Measurements from ENCODE around the gene MS4A7. TPM values are rescaled to one million over a fixed set of nuclear protein-coding genes. Genes with fewer than 3 reads are reported as not detected.

Gene MS4A7
- total and polyA plus RNA-seq, 10 donors, result 41.8 to 652 (median 252) TPM

- no peaks in the 10 kb centered on the region for H3K27me3 ChIP-seq (replicated peaks in 1 of 7)
- no peak for DNase-seq
- H3K27ac ChIP-seq, result peak overlapping the region in 3 of 8 donors; percentile 36 to 68 (median 63)
- peaks cover 0 to 7% (median 0%) of the 10 kb centered on the region in 8 donors for H3K9me3 ChIP-seq
- intact Hi-C loops (cut with DNase I; ENCODE audit: low total_unique reads), result no loop called here
- WGBS, 5 donors, result 82 to 95% (median 84%) methylated on average over 3 of the region's 3 CpGs
- H3K4me3 ChIP-seq, result no peak overlapping the region
- no peaks in the 10 kb centered on the region for H3K36me3 ChIP-seq
- TF ChIP-seq, protein P1, sequence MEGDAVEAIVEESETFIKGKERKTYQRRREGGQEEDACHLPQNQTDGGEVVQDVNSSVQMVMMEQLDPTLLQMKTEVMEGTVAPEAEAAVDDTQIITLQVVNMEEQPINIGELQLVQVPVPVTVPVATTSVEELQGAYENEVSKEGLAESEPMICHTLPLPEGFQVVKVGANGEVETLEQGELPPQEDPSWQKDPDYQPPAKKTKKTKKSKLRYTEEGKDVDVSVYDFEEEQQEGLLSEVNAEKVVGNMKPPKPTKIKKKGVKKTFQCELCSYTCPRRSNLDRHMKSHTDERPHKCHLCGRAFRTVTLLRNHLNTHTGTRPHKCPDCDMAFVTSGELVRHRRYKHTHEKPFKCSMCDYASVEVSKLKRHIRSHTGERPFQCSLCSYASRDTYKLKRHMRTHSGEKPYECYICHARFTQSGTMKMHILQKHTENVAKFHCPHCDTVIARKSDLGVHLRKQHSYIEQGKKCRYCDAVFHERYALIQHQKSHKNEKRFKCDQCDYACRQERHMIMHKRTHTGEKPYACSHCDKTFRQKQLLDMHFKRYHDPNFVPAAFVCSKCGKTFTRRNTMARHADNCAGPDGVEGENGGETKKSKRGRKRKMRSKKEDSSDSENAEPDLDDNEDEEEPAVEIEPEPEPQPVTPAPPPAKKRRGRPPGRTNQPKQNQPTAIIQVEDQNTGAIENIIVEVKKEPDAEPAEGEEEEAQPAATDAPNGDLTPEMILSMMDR (IDR thresholded peaks at IDR 0.05 in 8 of 11, conservative IDR thresholded peaks at IDR 0.05 in 3 of 11), result no peak
- no peak for TF ChIP-seq POLR2A (IDR thresholded peaks at IDR 0.05)
- no peak for TF ChIP-seq POLR2AphosphoS5 (IDR thresholded peaks at IDR 0.05)
- H3K4me1 ChIP-seq, result peaks cover 0 to 45% (median 8%) of the 10 kb centered on the region in 6 donors
These were observed 5.6 kb upstream of the MS4A7 start for GRCh38 chr11:60372767-60373166.

DNA sequence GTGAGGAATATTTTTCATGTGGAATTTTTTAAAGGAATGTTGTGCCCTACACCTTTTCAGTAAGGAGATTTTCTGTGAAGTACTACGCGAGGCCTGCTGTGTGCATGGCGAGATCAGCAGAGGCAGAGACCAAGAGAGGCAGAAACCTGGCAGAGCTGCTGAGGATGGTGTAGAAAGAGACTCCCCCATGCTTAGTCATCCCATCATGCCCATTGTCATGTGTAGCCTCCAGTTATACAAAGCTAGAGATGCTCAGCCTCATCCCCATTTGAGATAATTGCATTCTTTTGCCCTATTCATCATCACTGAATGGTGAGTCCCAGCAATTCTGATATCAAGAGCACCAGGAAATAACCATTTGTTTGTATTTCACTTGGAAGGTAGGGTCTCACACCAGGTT lies 3.0 kb upstream of the MS4A7 start:
- WGBS, 5 donors, result 93 to 100% (median 94%) methylated on average over 3 of the region's 3 CpGs
- Histone ChIP-seq H3K27me3 (replicated peaks in 1 of 7) (no peaks in the 10 kb centered on the region), H3K36me3 (no peaks in the 10 kb centered on the region), H3K4me1 (peaks cover 0 to 52% (median 19%) of the 10 kb centered on the region in 6 donors), H3K27ac (peak overlapping the region in 2 of 8 donors; percentile 21 to 85), H3K9me3 (no peaks in the 10 kb centered on the region), H3K4me3 (no peak overlapping the region)
- TF ChIP-seq, protein P1 (IDR thresholded peaks at IDR 0.05 in 8 of 11, conservative IDR thresholded peaks at IDR 0.05 in 3 of 11), result no peak
- TF ChIP-seq POLR2A (IDR thresholded peaks at IDR 0.05) (no peak), POLR2AphosphoS5 (IDR thresholded peaks at IDR 0.05) (no peak)
- no peak for DNase-seq
- intact Hi-C loops (cut with DNase I; ENCODE audit: low total_unique reads), result no loop called here

- Histone ChIP-seq H3K27ac (peak overlapping the region in 6 of 8 donors; percentile 79 to 89 (median 82)), H3K27me3 (replicated peaks in 1 of 7) (no peaks in the 10 kb centered on the region), H3K9me3 (no peaks in the 10 kb centered on the region), H3K36me3 (no peaks in the 10 kb centered on the region), H3K4me1 (peaks cover 0 to 46% (median 17%) of the 10 kb centered on the region in 6 donors), H3K4me3 (no peak overlapping the region)
- TF ChIP-seq POLR2A (IDR thresholded peaks at IDR 0.05), result no peak
- no peak for TF ChIP-seq POLR2AphosphoS5 (IDR thresholded peaks at IDR 0.05)
- TF ChIP-seq, protein P1 (IDR thresholded peaks at IDR 0.05 in 8 of 11, conservative IDR thresholded peaks at IDR 0.05 in 3 of 11), result no peak
- DNase-seq, result no peak
- WGBS, 5 donors, result 65 to 95% (median 90%) methylated on average over 3 of the region's 3 CpGs
- intact Hi-C loops (cut with DNase I; ENCODE audit: low total_unique reads), result no loop called here
These were observed 1.7 kb upstream of the MS4A7 start for GRCh38 chr11:60376601-60377000.

GRCh38 chr11:60377401-60378136 lies 763 bp upstream of the MS4A7 start:
- peaks cover 0 to 44% (median 15%) of the 10 kb centered on the region in 6 donors for H3K4me1 ChIP-seq
- intact Hi-C loops (cut with DNase I; ENCODE audit: low total_unique reads), result no loop called here
- TF ChIP-seq POLR2AphosphoS5 (IDR thresholded peaks at IDR 0.05) (peak in 1 of 3 donors; percentile 84), POLR2A (IDR thresholded peaks at IDR 0.05) (peak in 2 of 3 donors; percentile 16 to 18)
- TF ChIP-seq, protein P1 (IDR thresholded peaks at IDR 0.05 in 8 of 11, conservative IDR thresholded peaks at IDR 0.05 in 3 of 11), result no peak
- H3K27ac ChIP-seq, result peak overlapping the region; percentile 13 to 89 (median 82)
- peaks cover 0 to under 1% (median 0%) of the 10 kb centered on the region in 6 donors for H3K36me3 ChIP-seq
- 57 to 74% (median 61%) methylated on average over 2 of the region's 2 CpGs for WGBS, 5 donors
- H3K9me3 ChIP-seq, result no peaks in the 10 kb centered on the region
- no peaks in the 10 kb centered on the region for H3K27me3 ChIP-seq (replicated peaks in 1 of 7)
- H3K4me3 ChIP-seq, result peak overlapping the region in 1 of 8 donors; percentile 62
- DNase-seq, result peak; percentile 78

All from spleen (tissue), 11 donors.